ENCODE data around the gene SRC. TPM values are rescaled to one million over a fixed set of nuclear protein-coding genes. Genes with fewer than 3 reads are reported as not detected.
A peak's percentile ranks its signal among the peaks of the same experiment; 100 is the strongest.

SRC gene
- total and polyA plus RNA-seq, 3 experiments from 2014 or later: 1.2 to 2.7 (median 2.4) TPM

DNA sequence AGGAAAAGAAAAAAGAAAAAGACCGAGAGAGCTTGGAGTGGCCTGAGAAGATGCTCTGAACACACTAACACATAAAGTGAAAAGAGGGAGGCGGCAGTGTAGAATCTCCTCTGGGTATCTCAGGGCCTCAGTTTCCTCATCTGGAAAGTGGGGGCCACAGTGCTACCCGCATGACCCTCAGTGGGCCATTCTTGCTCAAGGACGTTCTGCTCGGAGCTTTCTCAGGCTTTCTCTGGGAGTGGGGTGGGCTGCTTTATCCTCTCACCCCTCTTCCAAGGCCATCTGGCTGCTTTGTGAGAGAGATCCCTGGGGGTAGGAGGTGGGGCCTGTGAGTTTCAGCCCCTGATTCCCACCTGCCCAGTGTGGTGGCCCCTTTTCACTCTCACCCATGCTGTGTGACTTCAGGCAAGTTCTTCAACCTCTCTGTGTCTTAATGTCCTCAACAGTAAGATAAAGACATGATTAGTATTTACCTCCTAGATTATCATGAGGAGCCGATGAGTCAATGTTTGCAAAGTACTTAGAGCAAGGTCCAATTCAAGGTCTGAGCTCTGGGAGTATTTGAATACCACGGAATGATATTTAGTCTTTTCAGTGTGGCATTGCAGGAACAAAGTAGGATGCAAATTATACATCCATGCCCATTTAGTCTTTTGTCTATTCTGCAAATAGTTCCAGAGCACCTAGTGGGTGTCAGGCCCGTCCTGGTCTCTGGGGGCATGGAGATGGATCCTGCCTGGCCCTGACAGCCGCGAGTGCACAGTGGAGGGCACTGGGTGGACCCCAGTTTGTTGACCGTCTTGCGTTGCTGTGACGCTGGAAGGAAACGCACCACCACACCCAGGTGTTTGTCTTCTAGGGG is 34.3 kb downstream of the SRC start:
- no peaks in the 10 kb centered on the region for H3K36me3 ChIP-seq (ENCODE audit: insufficient read depth, low read length)
- Mint-ChIP-seq H3K36me3 (peaks cover 0 to 3% (median 0%) of the 10 kb centered on the region in 3 donors), H3K9me3 (no peaks in the 10 kb centered on the region), H3K27me3 (no peaks in the 10 kb centered on the region), H3K4me3 (no peak overlapping the region), H3K27ac (no peak overlapping the region), H3K4me1 (peaks cover 6 to 15% (median 14%) of the 10 kb centered on the region in 3 donors)
- no peaks in the 10 kb centered on the region for H3K27me3 ChIP-seq (ENCODE audit: insufficient read depth, low read length, poor library complexity, severe bottlenecking)
- H3K9me3 ChIP-seq (ENCODE audit: low read length): no peaks in the 10 kb centered on the region
- H3K4me3 ChIP-seq (ENCODE audit: low read length): no peak overlapping the region
- CTCF ChIA-PET: no interaction called here
- POLR2A ChIA-PET: interaction anchor here (0.6 kb wide), 1 partner anchor 201 kb away, joined by 3 read pairs; the partner anchor contains the start of genes MROH8 and RPN2
- peaks cover 5% of the 10 kb centered on the region for H3K4me1 ChIP-seq (ENCODE audit: insufficient read depth, low read length)
- DNase-seq: no peak
- peak overlapping the region; percentile 73 for H3K27ac ChIP-seq (ENCODE audit: low read depth, low read length)

DNA sequence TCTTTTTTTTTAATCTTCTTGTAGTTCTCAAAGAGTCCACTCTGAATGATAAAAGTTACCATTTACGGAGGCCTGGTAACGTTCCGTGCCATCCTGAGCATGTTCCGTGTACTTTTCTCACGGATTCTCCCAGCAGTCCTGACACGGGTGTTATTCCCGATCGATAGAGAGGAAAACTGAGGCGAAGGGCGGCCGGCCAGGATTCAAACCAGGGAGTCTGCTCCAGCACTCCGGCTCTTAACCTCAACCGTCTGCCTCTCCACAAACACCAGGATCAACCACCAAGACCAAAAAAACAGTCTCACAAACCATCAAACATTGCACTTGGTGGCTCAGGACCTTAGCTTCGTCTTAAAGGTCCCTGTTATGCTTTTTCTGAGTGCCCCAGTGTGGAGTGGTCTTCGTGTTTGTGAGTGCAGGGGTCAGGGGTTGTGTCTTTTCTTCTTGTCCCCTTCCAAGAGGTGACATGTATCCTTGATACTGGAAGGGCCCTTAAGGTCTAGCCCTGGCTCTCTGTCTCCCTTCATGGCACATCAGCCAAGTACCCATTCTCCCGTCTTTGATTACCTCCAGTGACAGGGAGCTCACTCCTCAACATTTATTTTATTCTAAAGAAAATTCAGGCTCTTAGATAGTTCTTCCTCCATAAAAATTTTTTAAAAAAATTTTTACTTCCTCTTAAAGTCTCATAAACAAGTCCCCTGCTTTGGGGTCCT is 35.1 kb downstream of the SRC start:
- Histone ChIP-seq H3K36me3 (ENCODE audit: insufficient read depth, low read length) (no peaks in the 10 kb centered on the region), H3K4me3 (ENCODE audit: low read length) (no peak overlapping the region), H3K27me3 (ENCODE audit: insufficient read depth, low read length, poor library complexity, severe bottlenecking) (no peaks in the 10 kb centered on the region), H3K27ac (ENCODE audit: low read depth, low read length) (no peak overlapping the region), H3K9me3 (ENCODE audit: low read length) (no peaks in the 10 kb centered on the region), H3K4me1 (ENCODE audit: insufficient read depth, low read length) (peaks cover 5% of the 10 kb centered on the region)
- H3K27ac Mint-ChIP-seq: no peak overlapping the region
- H3K4me1 Mint-ChIP-seq: peaks cover 7 to 15% (median 14%) of the 10 kb centered on the region in 3 donors
- peaks cover 0 to 3% (median 0%) of the 10 kb centered on the region in 3 donors for H3K36me3 Mint-ChIP-seq
- H3K27me3 Mint-ChIP-seq: no peaks in the 10 kb centered on the region
- CTCF ChIA-PET: no interaction called here
- no peak overlapping the region for H3K4me3 Mint-ChIP-seq
- no peaks in the 10 kb centered on the region for H3K9me3 Mint-ChIP-seq
- POLR2A ChIA-PET: no interaction called here
- DNase-seq: no peak

DNA sequence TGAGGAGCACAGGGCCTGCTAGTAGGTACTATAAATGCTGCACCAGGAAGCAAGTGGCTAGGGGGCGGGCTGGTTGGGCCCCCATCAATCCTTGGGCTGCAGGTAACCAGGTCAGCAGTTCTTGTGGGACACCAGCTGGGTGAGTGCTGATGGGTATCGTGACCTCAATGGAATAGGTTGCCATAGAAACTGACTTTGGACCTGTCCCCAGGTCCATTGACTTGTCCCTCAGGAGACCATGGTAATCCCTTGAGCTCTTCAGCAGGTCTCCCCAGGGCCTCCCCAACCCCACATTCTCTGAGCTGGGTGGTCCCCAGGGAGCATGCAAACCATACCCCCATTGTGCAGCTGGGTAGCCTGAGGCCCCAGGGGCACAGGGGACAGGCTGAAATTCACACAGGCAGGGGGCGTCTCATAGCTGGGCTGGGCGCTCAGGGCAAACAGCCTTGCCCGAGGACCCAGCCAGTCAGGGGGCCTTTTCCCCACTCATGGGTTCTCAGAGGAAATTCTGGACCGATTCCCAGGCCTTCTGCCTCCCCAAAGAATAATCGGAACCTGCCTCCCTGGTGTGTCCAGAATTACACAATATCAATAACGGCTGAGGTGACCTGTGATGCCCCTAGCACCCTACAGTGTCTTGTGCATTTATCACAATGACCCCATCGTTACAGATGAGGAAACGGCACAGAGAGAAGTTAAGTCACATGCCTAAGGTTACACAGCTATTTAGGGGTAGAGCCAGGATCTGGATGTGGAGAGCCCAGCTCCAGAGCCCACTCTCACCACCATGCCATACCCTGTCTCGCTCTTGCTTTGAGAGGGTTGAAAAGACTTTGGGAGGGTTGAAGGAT is 35.9 kb downstream of the SRC start:
- Histone ChIP-seq H3K4me1 (ENCODE audit: insufficient read depth, low read length) (peaks cover 5% of the 10 kb centered on the region), H3K27ac (ENCODE audit: low read depth, low read length) (no peak overlapping the region), H3K4me3 (ENCODE audit: low read length) (no peak overlapping the region), H3K36me3 (ENCODE audit: insufficient read depth, low read length) (no peaks in the 10 kb centered on the region), H3K9me3 (ENCODE audit: low read length) (no peaks in the 10 kb centered on the region), H3K27me3 (ENCODE audit: insufficient read depth, low read length, poor library complexity, severe bottlenecking) (no peaks in the 10 kb centered on the region)
- Mint-ChIP-seq H3K27me3 (no peaks in the 10 kb centered on the region), H3K4me3 (peak overlapping the region in 3 of 7 donors; percentile 64 to 72 (median 68)), H3K36me3 (peaks cover 0 to 3% (median 0%) of the 10 kb centered on the region in 3 donors), H3K27ac (peak overlapping the region in 1 of 8 donors; percentile 55), H3K9me3 (no peaks in the 10 kb centered on the region), H3K4me1 (peaks cover 7 to 14% (median 13%) of the 10 kb centered on the region in 3 donors)
- CTCF ChIA-PET: interaction anchor here (1.3 kb wide), 1 partner anchor 186 kb away, joined by 3 read pairs; no protein-coding TSS in a partner anchor
- no peak for DNase-seq
- POLR2A ChIA-PET: no interaction called here

DNA sequence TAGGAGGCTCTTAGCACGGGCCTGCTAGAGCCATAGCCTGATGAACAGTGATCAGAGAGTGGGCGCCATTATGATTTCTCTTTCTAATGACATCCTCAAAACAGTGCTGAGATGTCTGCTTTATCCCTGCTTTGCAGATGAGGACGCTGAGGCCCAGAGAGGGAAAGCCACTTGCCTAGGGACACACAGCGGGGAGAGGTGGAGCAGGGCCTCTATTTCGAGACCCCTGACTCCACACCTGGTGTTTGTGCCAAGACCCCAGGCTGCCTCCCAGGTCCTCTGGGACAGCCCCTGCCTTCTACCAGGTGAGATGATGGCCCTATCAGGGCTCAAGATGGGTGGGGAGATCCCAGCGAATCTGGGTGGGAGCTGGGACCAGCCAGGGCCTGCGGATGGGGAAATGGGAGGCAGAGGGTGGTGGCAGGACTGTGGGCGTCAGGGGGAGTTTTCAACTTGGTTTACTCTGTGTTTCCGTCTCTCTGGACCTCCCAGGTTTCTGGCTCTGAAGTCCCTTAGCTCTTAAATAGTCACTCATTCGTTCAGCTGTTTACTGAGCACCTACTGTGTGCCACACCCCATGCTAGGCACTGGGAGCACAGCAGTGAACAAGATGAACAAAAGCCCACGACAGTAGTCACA is 36.7 kb downstream of the SRC start:
- H3K27ac Mint-ChIP-seq: peak overlapping the region in 3 of 8 donors; percentile 68 to 85 (median 76)
- no peaks in the 10 kb centered on the region for H3K9me3 ChIP-seq (ENCODE audit: low read length)
- no peak overlapping the region for H3K27ac ChIP-seq (ENCODE audit: low read depth, low read length)
- peak in 1 of 5 donors; percentile 31 for DNase-seq
- no peaks in the 10 kb centered on the region for H3K27me3 Mint-ChIP-seq
- H3K27me3 ChIP-seq (ENCODE audit: insufficient read depth, low read length, poor library complexity, severe bottlenecking): no peaks in the 10 kb centered on the region
- no peaks in the 10 kb centered on the region for H3K36me3 ChIP-seq (ENCODE audit: insufficient read depth, low read length)
- H3K4me3 Mint-ChIP-seq: peak overlapping the region; percentile 59 to 74 (median 64)
- H3K9me3 Mint-ChIP-seq: no peaks in the 10 kb centered on the region
- POLR2A ChIA-PET: no interaction called here
- H3K4me1 Mint-ChIP-seq: peaks cover 6 to 7% (median 6%) of the 10 kb centered on the region in 3 donors
- H3K4me1 ChIP-seq (ENCODE audit: insufficient read depth, low read length): peaks cover 5% of the 10 kb centered on the region
- no peaks in the 10 kb centered on the region for H3K36me3 Mint-ChIP-seq
- CTCF ChIA-PET: interaction anchor here (1.3 kb wide), 1 partner anchor 187 kb away, joined by 3 read pairs; no protein-coding TSS in a partner anchor
- H3K4me3 ChIP-seq (ENCODE audit: low read length): no peak overlapping the region

DNA sequence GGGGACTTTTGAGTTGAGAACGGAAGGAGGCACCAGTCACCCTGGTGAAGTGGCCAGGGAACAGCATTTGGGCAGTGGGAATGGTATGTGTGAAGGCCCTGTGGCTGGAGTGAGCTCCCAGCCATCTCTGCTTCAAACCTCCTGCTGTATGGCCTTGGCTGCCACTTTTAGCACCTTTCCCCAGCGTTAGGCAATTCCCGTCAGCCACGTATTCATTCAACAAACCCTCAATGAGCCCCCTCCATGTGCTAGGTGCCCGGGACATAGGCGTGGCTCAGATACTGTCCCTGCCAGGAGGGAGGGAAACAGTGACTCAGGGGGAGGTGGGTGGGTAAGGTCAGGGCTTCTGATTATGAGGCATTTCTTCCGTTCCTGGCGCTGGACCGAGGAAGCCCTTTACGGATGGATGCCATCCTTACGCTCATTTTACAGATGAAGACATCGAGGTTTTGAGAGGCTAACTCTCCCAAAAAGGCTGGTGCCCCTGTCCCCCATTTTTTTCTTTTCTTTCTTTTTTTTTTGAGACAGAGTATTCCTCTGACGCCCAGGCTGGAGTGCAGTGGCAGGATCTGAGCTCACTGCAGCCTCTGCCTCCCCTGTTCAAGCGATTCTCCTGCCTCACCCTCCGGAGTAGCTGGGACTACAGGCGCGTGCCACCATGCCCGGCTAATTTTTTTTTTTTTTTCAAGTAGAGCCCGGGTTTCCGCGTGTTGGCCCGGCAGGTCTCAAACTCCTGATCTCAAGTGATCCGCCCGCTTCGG is 37.5 kb downstream of the SRC start:
- Histone ChIP-seq H3K4me1 (ENCODE audit: insufficient read depth, low read length) (peaks cover 5% of the 10 kb centered on the region), H3K4me3 (ENCODE audit: low read length) (no peak overlapping the region), H3K9me3 (ENCODE audit: low read length) (no peaks in the 10 kb centered on the region), H3K36me3 (ENCODE audit: insufficient read depth, low read length) (no peaks in the 10 kb centered on the region), H3K27me3 (ENCODE audit: insufficient read depth, low read length, poor library complexity, severe bottlenecking) (no peaks in the 10 kb centered on the region), H3K27ac (ENCODE audit: low read depth, low read length) (no peak overlapping the region)
- H3K4me3 Mint-ChIP-seq: peak overlapping the region; percentile 38 to 78 (median 59)
- no peaks in the 10 kb centered on the region for H3K9me3 Mint-ChIP-seq
- H3K27me3 Mint-ChIP-seq: no peaks in the 10 kb centered on the region
- no peaks in the 10 kb centered on the region for H3K36me3 Mint-ChIP-seq
- CTCF ChIA-PET: interaction anchor here (1.1 to 1.3 kb wide), 2 partner anchors 20 to 187 kb away, joined by 3 to 4 read pairs; no protein-coding TSS in a partner anchor
- H3K27ac Mint-ChIP-seq: peak overlapping the region in 4 of 8 donors; percentile 63 to 85 (median 72)
- DNase-seq: peak in 1 of 5 donors; percentile 26
- peaks cover 5 to 7% (median 6%) of the 10 kb centered on the region in 3 donors for H3K4me1 Mint-ChIP-seq
- POLR2A ChIA-PET: no interaction called here

DNA sequence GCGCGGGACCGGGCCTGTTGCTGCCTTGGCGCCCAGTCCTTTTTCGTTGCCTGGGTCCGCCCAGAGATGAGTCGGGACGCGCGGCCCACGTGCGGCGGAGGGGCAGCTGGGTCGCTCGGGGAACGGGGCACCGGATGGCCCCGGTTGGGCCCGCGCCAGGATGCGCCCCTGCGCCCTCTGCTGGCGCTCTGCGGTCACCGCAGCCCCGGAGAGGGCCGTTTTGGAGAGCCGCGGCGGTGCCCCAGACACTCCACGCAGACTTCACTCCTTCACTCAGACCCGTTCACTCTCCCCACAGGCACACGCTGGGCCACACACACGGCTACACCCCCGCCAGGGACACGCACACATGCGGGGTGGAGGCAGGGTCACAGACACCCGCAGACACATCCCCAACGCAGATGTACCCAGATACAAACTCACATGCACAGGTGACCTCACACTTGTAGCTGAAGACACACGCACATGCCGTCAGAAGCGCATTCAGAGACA is 38.8 kb downstream of the SRC start:
- H3K27ac Mint-ChIP-seq: peak overlapping the region in 5 of 8 donors; percentile 55 to 90 (median 82)
- peak overlapping the region; percentile 34 for H3K4me3 ChIP-seq (ENCODE audit: low read length)
- H3K9me3 Mint-ChIP-seq: no peaks in the 10 kb centered on the region
- H3K27ac ChIP-seq (ENCODE audit: low read depth, low read length): no peak overlapping the region
- H3K9me3 ChIP-seq (ENCODE audit: low read length): no peaks in the 10 kb centered on the region
- H3K4me1 ChIP-seq (ENCODE audit: insufficient read depth, low read length): peaks cover 5% of the 10 kb centered on the region
- peak overlapping the region; percentile 78 to 90 (median 85) for H3K4me3 Mint-ChIP-seq
- no peaks in the 10 kb centered on the region for H3K36me3 Mint-ChIP-seq
- no peaks in the 10 kb centered on the region for H3K27me3 ChIP-seq (ENCODE audit: insufficient read depth, low read length, poor library complexity, severe bottlenecking)
- DNase-seq: peak; percentile 68 to 78 (median 70)
- CTCF ChIA-PET: interaction anchor here (0.9 to 1.9 kb wide), 10 partner anchors 11 to 143 kb away, joined by 3 to 9 read pairs (median 4); partner anchors contain the start of gene BLCAP
- H3K4me1 Mint-ChIP-seq: peaks cover 5 to 7% (median 6%) of the 10 kb centered on the region in 3 donors
- no peaks in the 10 kb centered on the region for H3K36me3 ChIP-seq (ENCODE audit: insufficient read depth, low read length)
- no peaks in the 10 kb centered on the region for H3K27me3 Mint-ChIP-seq
- POLR2A ChIA-PET: no interaction called here

All from CD8-positive, alpha-beta memory T cell (primary cell).